Endodermal cell (in vitro differentiated cells): ENCODE results near the gene FUT4. TPM values are rescaled to one million over a fixed set of nuclear protein-coding genes. Genes with fewer than 3 reads are reported as not detected.

Experiments used
- DNase-seq: peaks from one replicate; pipeline ENCODE4 v3.0.0-alpha.2; 2017
- H3K27ac ChIP-seq: 2 replicates; pipeline ENCODE4 v1.5.1; 2013; ENCODE audit warnings: mild to moderate bottlenecking, low read depth, low read length, moderate library complexity
- H3K27me3 ChIP-seq: 2 replicates; pipeline ENCODE4 v1.6.1; 2013; ENCODE audit warnings: mild to moderate bottlenecking, low read length, moderate library complexity; ENCODE audit not compliant: insufficient read depth, control insufficient read depth, poor library complexity, severe bottlenecking
- H3K36me3 ChIP-seq: 2 replicates; pipeline ENCODE4 v1.7.0; 2013; ENCODE audit warnings: mild to moderate bottlenecking, low read length, moderate library complexity; ENCODE audit not compliant: control insufficient read depth, insufficient read depth
- H3K4me1 ChIP-seq: one replicate; pipeline ENCODE4 v1.7.0; 2013; ENCODE audit warnings: low read length; ENCODE audit not compliant: control insufficient read depth, insufficient read depth
- H3K4me3 ChIP-seq: 2 replicates; pipeline ENCODE4 v1.5.1; 2013; ENCODE audit warnings: mild to moderate bottlenecking, low read length, moderate library complexity
- H3K9ac ChIP-seq: 2 replicates; pipeline ENCODE4 v1.6.1; 2013; ENCODE audit warnings: mild to moderate bottlenecking, low read length, moderate library complexity; ENCODE audit not compliant: poor library complexity, severe bottlenecking; ENCODE audit errors: extremely low read depth
- H3K9me3 ChIP-seq: 2 replicates; pipeline ENCODE4 v1.6.1; 2013; ENCODE audit warnings: mild to moderate bottlenecking, low read length, moderate library complexity; ENCODE audit not compliant: control insufficient read depth
- H3K27ac Mint-ChIP-seq: 2 replicates; pipeline ENCODE4 v1.8.0; 2020; ENCODE audit warnings: mixed read lengths
- H3K27me3 Mint-ChIP-seq: 2 replicates; pipeline ENCODE4 v1.8.0; 2021; ENCODE audit warnings: mild to moderate bottlenecking, mixed read lengths; ENCODE audit not compliant: insufficient read depth
- H3K36me3 Mint-ChIP-seq: 2 replicates; pipeline ENCODE4 v1.8.0; 2020; ENCODE audit warnings: low read depth, mixed read lengths
- H3K4me1 Mint-ChIP-seq: 2 replicates; pipeline ENCODE4 v1.8.0; 2020; ENCODE audit warnings: mixed read lengths
- H3K4me3 Mint-ChIP-seq: 2 replicates; pipeline ENCODE4 v1.8.0; 2020; ENCODE audit warnings: mild to moderate bottlenecking, moderate library complexity, mixed read lengths
- H3K9me3 Mint-ChIP-seq: 2 replicates; pipeline ENCODE4 v1.8.0; 2020; ENCODE audit warnings: mild to moderate bottlenecking, mixed read lengths
- CTCF ChIP-seq: fragments of 200-600 bp; sonication (generic); conservative IDR thresholded peaks from 2 replicates; pipeline ENCODE4 v1.5.0; 2021; ENCODE audit warnings: antibody characterized with exemption, mild to moderate bottlenecking
- WGBS, 2 experiments: methylation state at CpG; one replicate each; pipeline versions ENCODE4 v1.1.5 to v1.1.7; 2013; ENCODE audit warnings: missing lambda C conversion rate in 2 of 2, mixed read lengths in 1 of 2; ENCODE audit not compliant: insufficient coverage in 1 of 2, insufficient read length in 1 of 2; 5-methylcytosine and 5-hydroxymethylcytosine counted together
- total RNA-seq, 2 donors: library from RNA; stranded (reverse); fragmentation: NEBNext Ultra II Directional in 1 of 2; extraction: Animal tissue kit (Norgen Biotek cat#: 25700) in 1 of 2; gene quantifications; 2 replicates in 1 of 2; 3 replicates in 1 of 2; pipeline ENCODE4 v1.2.1, GENCODE V29; 2021

FUT4 gene
- total RNA-seq, 2 donors from 2014 or later, result 2.8 to 5.4 TPM

DNA sequence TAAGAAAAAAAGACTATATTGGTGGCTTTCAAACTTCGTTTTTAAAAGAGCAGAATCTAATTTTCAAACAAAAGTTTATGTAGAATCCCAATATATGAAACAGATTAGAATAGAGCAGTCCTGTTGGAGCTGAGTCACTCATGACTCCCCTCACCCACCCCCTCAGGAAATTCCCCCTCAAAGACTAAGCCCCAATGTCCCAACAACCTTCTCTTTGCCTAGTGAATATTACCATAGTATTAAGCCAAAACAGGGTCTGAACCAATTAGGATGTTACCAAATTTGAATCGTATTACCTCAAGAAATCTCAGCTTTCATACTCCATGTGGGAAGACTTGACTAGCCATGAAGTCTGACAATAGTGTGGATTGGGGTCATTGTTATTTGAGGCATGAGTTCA, 15.6 kb downstream of the FUT4 start:
- no peak for TF ChIP-seq CTCF
- Histone ChIP-seq H3K4me3 (no peak overlapping the region), H3K36me3 (no peaks in the 10 kb centered on the region), H3K9ac (no peak overlapping the region), H3K9me3 (no peaks in the 10 kb centered on the region), H3K27ac (no peak overlapping the region), H3K4me1 (peaks cover 4% of the 10 kb centered on the region), H3K27me3 (no peaks in the 10 kb centered on the region)
- WGBS, 2 experiments, result 84 to 100% methylated on average over 1 to 2 of the region's 2 CpGs
- DNase-seq, result no peak
- Mint-ChIP-seq H3K4me1 (peaks cover 16% of the 10 kb centered on the region), H3K9me3 (no peaks in the 10 kb centered on the region), H3K36me3 (no peaks in the 10 kb centered on the region), H3K27me3 (peaks cover 28% of the 10 kb centered on the region), H3K27ac (no peak overlapping the region), H3K4me3 (no peak overlapping the region)

- H3K9me3 ChIP-seq, result no peaks in the 10 kb centered on the region
- no peaks in the 10 kb centered on the region for H3K27me3 ChIP-seq
- no peak overlapping the region for H3K9ac ChIP-seq
- H3K9me3 Mint-ChIP-seq, result no peaks in the 10 kb centered on the region
- H3K4me1 Mint-ChIP-seq, result peaks cover 16% of the 10 kb centered on the region
- H3K27ac Mint-ChIP-seq, result no peak overlapping the region
- H3K27me3 Mint-ChIP-seq, result peaks cover 28% of the 10 kb centered on the region
- H3K27ac ChIP-seq, result no peak overlapping the region
- H3K4me3 Mint-ChIP-seq, result no peak overlapping the region
- TF ChIP-seq CTCF, result no peak
- H3K36me3 ChIP-seq, result no peaks in the 10 kb centered on the region
- H3K4me3 ChIP-seq, result no peak overlapping the region
- H3K4me1 ChIP-seq, result peaks cover 4% of the 10 kb centered on the region
- 91 to 97% methylated on average over 3 of the region's 3 CpGs for WGBS, 2 experiments
- no peak for DNase-seq
- no peaks in the 10 kb centered on the region for H3K36me3 Mint-ChIP-seq
These were observed 17.1 kb downstream of the FUT4 start for GRCh38 chr11:94560834-94561233.

GRCh38 chr11:94563176-94563847, 19.6 kb downstream of the FUT4 start:
- Mint-ChIP-seq H3K27ac (no peak overlapping the region), H3K27me3 (peaks cover 10% of the 10 kb centered on the region), H3K4me1 (peaks cover 15% of the 10 kb centered on the region), H3K4me3 (no peak overlapping the region), H3K9me3 (no peaks in the 10 kb centered on the region), H3K36me3 (no peaks in the 10 kb centered on the region)
- Histone ChIP-seq H3K4me3 (no peak overlapping the region), H3K9ac (no peak overlapping the region), H3K36me3 (no peaks in the 10 kb centered on the region), H3K27ac (no peak overlapping the region), H3K4me1 (peaks cover 4% of the 10 kb centered on the region), H3K27me3 (no peaks in the 10 kb centered on the region), H3K9me3 (no peaks in the 10 kb centered on the region)
- 81 to 95% methylated on average over 2 to 3 of the region's 4 CpGs for WGBS, 2 experiments
- DNase-seq, result no peak
- TF ChIP-seq CTCF, result no peak
